GM08714 (cell line): ENCODE results near the gene NFATC3.

Experiments used
- H3K4me3 ChIP-seq: fragments of 200-500 bp; sonication (Bioruptor generic); 2 replicates; pipeline ENCODE4 v1.5.1; 2014; ENCODE audit warnings: mild to moderate bottlenecking, low read length, inconsistent platforms
- ZNF274 ChIP-seq: IDR thresholded peaks from 2 replicates; pipeline ENCODE4 v1.6.1; 2012; ENCODE audit warnings: mild to moderate bottlenecking, low read depth, low read length

Gene NFATC3

DNA sequence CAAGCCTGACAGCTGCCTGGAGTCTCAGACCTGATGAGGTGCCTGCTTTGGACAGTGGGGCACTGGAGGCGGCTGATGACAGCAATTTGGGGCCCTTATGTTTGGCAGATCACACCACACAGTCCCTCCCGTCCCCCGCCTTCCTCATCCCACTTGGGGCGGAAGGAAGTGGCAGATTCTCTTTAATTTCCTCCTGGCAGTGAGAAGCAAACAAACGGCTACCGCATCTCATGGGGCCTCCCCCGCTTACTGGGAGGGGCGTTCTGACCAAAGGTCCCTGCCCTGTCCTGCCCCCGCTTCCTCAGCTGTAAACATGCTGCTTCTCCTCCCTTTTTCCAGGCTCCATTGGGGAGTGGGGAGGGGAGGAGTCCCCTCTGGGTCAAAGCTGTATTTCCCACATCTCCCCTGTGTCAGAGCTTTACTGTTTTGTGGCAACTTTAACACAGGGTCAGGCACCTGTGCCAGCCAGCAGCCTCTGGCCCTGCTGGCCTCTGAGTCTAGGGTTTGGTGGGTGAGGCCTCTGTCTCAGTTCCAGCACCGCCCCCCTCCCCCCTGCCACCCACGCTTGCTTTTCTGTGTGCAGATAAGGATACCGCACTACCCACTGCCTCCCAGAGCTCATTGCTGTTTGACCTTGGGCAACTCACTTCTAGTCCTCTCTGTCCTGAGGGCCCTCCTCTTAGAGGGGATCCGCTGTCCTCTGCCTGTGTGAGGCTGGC lies 5.4 kb upstream of the NFATC3 start:
- no peak for TF ChIP-seq ZNF274
- no peak overlapping the region for H3K4me3 ChIP-seq

GRCh38 chr16:68081861-68082628 lies 3.1 kb upstream of the NFATC3 start:
- TF ChIP-seq ZNF274, result no peak
- H3K4me3 ChIP-seq, result no peak overlapping the region

- no peak overlapping the region for H3K4me3 ChIP-seq
- no peak for TF ChIP-seq ZNF274
These were observed 2.4 kb upstream of the NFATC3 start for GRCh38 chr16:68082629-68083238.

DNA sequence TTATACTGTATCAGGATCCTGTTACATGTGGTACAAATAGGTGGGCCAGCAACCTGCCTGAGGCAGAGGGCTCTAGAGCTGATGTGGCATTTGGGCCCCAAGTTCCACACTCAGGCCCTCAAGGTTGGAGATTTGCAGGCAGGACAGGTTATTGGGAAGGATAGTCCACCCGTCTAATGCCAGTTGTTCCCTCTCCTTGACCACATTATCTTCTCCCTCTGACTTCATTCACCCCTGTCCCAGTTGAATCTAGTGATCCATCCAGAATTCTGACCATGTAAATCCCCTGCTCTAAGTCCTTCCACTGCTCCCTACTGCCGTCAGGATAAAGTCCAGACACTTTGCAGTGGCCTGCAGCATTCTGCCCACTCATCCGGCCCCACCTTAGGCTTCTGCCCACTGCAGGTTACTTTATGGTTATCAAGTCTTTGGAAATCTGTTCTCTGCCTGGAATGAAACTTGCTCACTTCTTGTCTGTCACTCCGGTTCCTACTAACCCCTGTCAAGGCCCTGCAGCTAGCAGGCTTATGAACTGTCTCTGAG lies 1.9 kb upstream of the NFATC3 start:
- TF ChIP-seq ZNF274, result no peak
- no peak overlapping the region for H3K4me3 ChIP-seq

DNA sequence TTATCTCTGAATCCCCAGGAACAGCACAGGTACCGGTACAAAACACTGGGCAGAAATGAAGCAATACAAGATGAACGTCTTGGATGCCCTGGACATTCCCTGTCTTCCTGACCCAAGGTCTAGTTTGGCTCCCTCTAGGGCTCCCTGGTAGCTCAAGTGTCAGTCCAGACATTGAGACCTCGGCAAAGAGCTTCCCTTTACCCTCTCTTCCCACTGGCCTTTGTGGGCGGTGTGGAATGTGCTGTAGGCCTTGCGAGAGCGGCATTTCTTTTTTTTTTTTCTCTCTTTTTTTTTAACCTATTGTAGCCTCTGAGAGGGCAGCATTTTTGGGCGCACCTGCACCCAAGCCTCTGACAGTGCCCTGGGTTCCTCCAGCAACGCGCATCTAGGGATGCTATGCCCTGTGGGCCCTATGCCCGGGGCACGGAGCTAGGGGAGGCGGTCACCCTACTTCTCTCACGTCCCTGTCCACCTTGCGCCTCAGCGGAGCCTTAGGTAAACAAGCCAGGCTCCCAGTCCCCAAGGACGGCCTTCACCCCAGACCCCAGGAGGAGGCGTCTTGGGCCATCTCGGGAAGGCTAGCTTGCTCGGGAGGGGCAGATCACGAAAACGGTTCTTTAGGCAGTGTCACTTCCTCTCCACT lies 1.2 kb upstream of the NFATC3 start:
- H3K4me3 ChIP-seq, result no peak overlapping the region; the same call in 1 of the 2 replicates
- TF ChIP-seq ZNF274, result no peak

- no peak for TF ChIP-seq ZNF274
- H3K4me3 ChIP-seq, result peak overlapping the region; percentile 80
These were observed 489 bp upstream of the NFATC3 start for GRCh38 chr16:68084504-68085258.

GRCh38 chr16:68086336-68086841 lies 1.2 kb downstream of the NFATC3 start:
- no peak for TF ChIP-seq ZNF274
- peak overlapping the region; percentile 94 for H3K4me3 ChIP-seq

DNA sequence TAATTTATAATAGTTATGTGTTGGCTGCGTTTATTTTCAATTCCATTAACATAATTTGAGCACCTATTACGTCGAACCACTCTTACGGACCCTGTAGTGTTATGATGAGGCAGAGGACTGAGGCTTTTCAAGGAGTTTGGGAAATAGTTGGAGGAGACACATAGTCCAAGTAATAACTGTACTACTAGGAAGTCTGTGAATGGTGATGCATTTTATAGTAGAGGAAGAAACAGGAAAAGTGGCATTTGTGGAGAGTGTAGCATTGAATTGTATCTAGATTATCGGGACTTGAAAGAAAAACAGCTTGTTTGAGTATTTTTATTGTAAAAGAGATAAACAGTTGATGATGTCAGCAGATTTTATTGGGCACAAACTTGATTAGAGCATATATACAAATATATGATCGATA lies 1.7 kb downstream of the NFATC3 start:
- no peak for TF ChIP-seq ZNF274
- peak overlapping the region; percentile 94; the same call in 1 of the 2 replicates for H3K4me3 ChIP-seq

- H3K4me3 ChIP-seq, result peak overlapping the region; percentile 13; the same call in 1 of the 2 replicates
- no peak for TF ChIP-seq ZNF274
These were observed 2.5 kb downstream of the NFATC3 start for GRCh38 chr16:68087688-68088087.

GRCh38 chr16:68088130-68088972 lies 3.2 kb downstream of the NFATC3 start:
- TF ChIP-seq ZNF274, result no peak
- peak overlapping the region; percentile 35 for H3K4me3 ChIP-seq

- no peak overlapping the region; the same call in 1 of the 2 replicates for H3K4me3 ChIP-seq
These were observed 3.9 kb downstream of the NFATC3 start for GRCh38 chr16:68089067-68089466.

DNA sequence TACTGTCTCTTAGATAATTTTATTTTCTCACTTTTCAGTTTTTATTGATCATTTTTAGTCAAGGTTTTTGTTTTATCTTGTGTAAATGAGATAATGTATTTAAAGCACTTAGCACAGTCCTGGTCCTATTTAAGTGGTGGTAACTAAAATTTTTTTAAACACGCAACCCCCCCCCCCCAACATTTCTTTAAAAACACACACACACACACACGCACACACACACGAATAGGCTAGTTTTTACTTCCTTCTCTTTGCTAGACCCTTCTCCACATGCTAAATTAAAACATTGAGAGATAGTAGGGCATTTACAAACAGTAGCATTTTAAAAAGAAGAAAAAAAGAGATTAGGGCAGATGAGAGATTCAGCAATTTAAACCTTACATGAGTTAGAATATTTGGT lies 5.0 kb downstream of the NFATC3 start:
- TF ChIP-seq ZNF274, result no peak
- H3K4me3 ChIP-seq, result no peak overlapping the region; the same call in 1 of the 2 replicates

More at GRCh38 chr16:68089067-68089466, 3.9 kb downstream of the NFATC3 start:
- TF ChIP-seq ZNF274, result no peak
